Colonic mucosa (tissue), 4 donors: Measurements from ENCODE around the gene TRPM8. TPM values are rescaled to one million over a fixed set of nuclear protein-coding genes. Genes with fewer than 3 reads are reported as not detected.
A peak's percentile ranks its signal among the peaks of the same experiment; 100 is the strongest.
"Not testable (repeated sequence)": the region's sequence is repeated elsewhere in the genome, so short reads cannot be mapped to it uniquely, and the experiment has no call there.

Experiments used
- DNase-seq: peaks from one replicate; pipeline ENCODE4 v3.0.0-alpha.2; 2020
- H3K27ac ChIP-seq: fragments of 200-600 bp; one replicate; pipeline ENCODE4 v1.8.0; 2021
- H3K27me3 ChIP-seq: fragments of 200-600 bp; one replicate; pipeline ENCODE4 v1.8.0; 2021
- H3K36me3 ChIP-seq: fragments of 200-600 bp; one replicate; pipeline ENCODE4 v1.8.0; 2021
- H3K4me1 ChIP-seq: fragments of 200-600 bp; one replicate; pipeline ENCODE4 v1.8.0; 2021; ENCODE audit warnings: mild to moderate bottlenecking
- H3K4me3 ChIP-seq: fragments of 200-600 bp; one replicate; pipeline ENCODE4 v1.8.0; 2021
- H3K9ac ChIP-seq, 2 donors: one replicate each; pipeline ENCODE4 v1.7.0; 2013; ENCODE audit warnings: control low read depth in 2 of 2, low read depth in 2 of 2, low read length in 2 of 2
- H3K9me3 ChIP-seq: fragments of 200-600 bp; one replicate; pipeline ENCODE4 v1.8.0; 2021
- CTCF ChIP-seq: fragments of 200-600 bp; IDR thresholded peaks from one replicate; pipeline ENCODE4 v1.8.0; 2022; ENCODE audit warnings: antibody characterized with exemption, mild to moderate bottlenecking
- intact Hi-C: fragments of 100-400 bp; cut with DNase I; formaldehyde crosslinking; loops from one replicate; pipeline ENCODE4 v1.14.1; 2022
- total RNA-seq, 2 donors: library from RNA; stranded (reverse); fragmentation: NEBNext Ultra II Directional in 1 of 2; extraction: Animal tissue kit (Norgen Biotek cat#: 25700) in 1 of 2; gene quantifications; one replicate each; pipeline ENCODE4 v1.2.1, GENCODE V29; 2021
- donor health status: healthy.
- donor health status: DM: no; HTN: no; CAD: no.
- donor health status: DM: no; HTN: no; CAD: no.

Gene TRPM8
- not detected for total RNA-seq

- intact Hi-C loops: no loop called here
These were observed at the start of gene TRPM8 for GRCh38 chr2:233917116-233917515. TSS of gene TRPM8 (plus strand) at chr2:233917373. CDS start at chr2:233926538, 9,165 bp downstream.

GRCh38 chr2:233867993-233868532 is 49.1 kb upstream of the TRPM8 start, which contains the start of gene MSL3B:
TSS of gene MSL3B (minus strand) at chr2:233868386.
- H3K4me3 ChIP-seq: peak within 1 kb of the TSS; percentile 49
- DNase-seq: peak; percentile 49
- no peak within 1 kb of the TSS for H3K27ac ChIP-seq
- TF ChIP-seq CTCF: no peak
- no peaks in the 10 kb centered on the region for H3K36me3 ChIP-seq
- intact Hi-C loops: no loop called here
- H3K4me1 ChIP-seq: no peaks in the 10 kb centered on the region
- peak within 1 kb of the TSS in 1 of 2 donors; percentile 61 for H3K9ac ChIP-seq
- H3K9me3 ChIP-seq: no peaks in the 10 kb centered on the region
- H3K27me3 ChIP-seq: no peaks in the 10 kb centered on the region

More at GRCh38 chr2:233917116-233917515, at the start of gene TRPM8:
- Histone ChIP-seq H3K4me1 (no peaks in the 10 kb centered on the region), H3K27me3 (no peaks in the 10 kb centered on the region), H3K9ac (no peak within 1 kb of the TSS), H3K4me3 (no peak within 1 kb of the TSS), H3K36me3 (no peaks in the 10 kb centered on the region), H3K9me3 (no peaks in the 10 kb centered on the region), H3K27ac (no peak within 1 kb of the TSS)
- TF ChIP-seq CTCF: no peak
- no peak for DNase-seq

- Histone ChIP-seq H3K4me3 (no peak overlapping the region), H3K27ac (no peak overlapping the region), H3K36me3 (no peaks in the 10 kb centered on the region), H3K4me1 (no peaks in the 10 kb centered on the region), H3K9me3 (no peaks in the 10 kb centered on the region), H3K9ac (no peak overlapping the region), H3K27me3 (no peaks in the 10 kb centered on the region)
- DNase-seq: no peak
- intact Hi-C loops: no loop called here
- TF ChIP-seq CTCF: no peak
These were observed 45.7 kb upstream of the TRPM8 start for GRCh38 chr2:233871432-233871831.

- H3K27me3 ChIP-seq, H3K36me3 ChIP-seq, intact Hi-C loops, H3K4me3 ChIP-seq, H3K27ac ChIP-seq, DNase-seq, H3K9me3 ChIP-seq, H3K4me1 ChIP-seq, H3K9ac ChIP-seq: not testable (repeated sequence)
These were observed 45.0 kb upstream of the TRPM8 start for GRCh38 chr2:233872125-233872524.

- TF ChIP-seq CTCF: no peak
- Histone ChIP-seq H3K9me3 (no peaks in the 10 kb centered on the region), H3K4me1 (no peaks in the 10 kb centered on the region), H3K4me3 (no peak overlapping the region), H3K36me3 (no peaks in the 10 kb centered on the region), H3K27me3 (no peaks in the 10 kb centered on the region), H3K9ac (no peak overlapping the region), H3K27ac (no peak overlapping the region)
- no peak for DNase-seq
- intact Hi-C loops: no loop called here
These were observed 34.8 kb upstream of the TRPM8 start for GRCh38 chr2:233882353-233882752.

- DNase-seq: no peak
- H3K36me3 ChIP-seq: no peaks in the 10 kb centered on the region
- H3K9me3 ChIP-seq: no peaks in the 10 kb centered on the region
- no peak overlapping the region for H3K4me3 ChIP-seq
- TF ChIP-seq CTCF: no peak
- no peaks in the 10 kb centered on the region for H3K4me1 ChIP-seq
- H3K27me3 ChIP-seq: no peaks in the 10 kb centered on the region
- H3K27ac ChIP-seq: no peak overlapping the region
- intact Hi-C loops: no loop called here
- H3K9ac ChIP-seq: no peak overlapping the region
These were observed 24.4 kb upstream of the TRPM8 start for GRCh38 chr2:233892793-233893192.

GRCh38 chr2:233896253-233896652 is 20.9 kb upstream of the TRPM8 start:
- H3K9me3 ChIP-seq, H3K27ac ChIP-seq, DNase-seq, H3K4me1 ChIP-seq, intact Hi-C loops, H3K27me3 ChIP-seq, H3K4me3 ChIP-seq, H3K9ac ChIP-seq, H3K36me3 ChIP-seq: not testable (repeated sequence)
